GM18867 (cell line): ENCODE data around the gene GABARAPL2.
"Not testable (repeated sequence)": the region's sequence is repeated elsewhere in the genome, so short reads cannot be mapped to it uniquely, and the experiment has no call there.

Experiments used
- ATAC-seq: cut with Tn5 transposase; IDR thresholded peaks from one replicate; pipeline ENCODE4 v1.9.1; 2021; ENCODE audit warnings: mild to moderate bottlenecking, moderate library complexity; ENCODE audit not compliant: unreplicated experiment

The GABARAPL2 gene, protein sequence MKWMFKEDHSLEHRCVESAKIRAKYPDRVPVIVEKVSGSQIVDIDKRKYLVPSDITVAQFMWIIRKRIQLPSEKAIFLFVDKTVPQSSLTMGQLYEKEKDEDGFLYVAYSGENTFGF

DNA sequence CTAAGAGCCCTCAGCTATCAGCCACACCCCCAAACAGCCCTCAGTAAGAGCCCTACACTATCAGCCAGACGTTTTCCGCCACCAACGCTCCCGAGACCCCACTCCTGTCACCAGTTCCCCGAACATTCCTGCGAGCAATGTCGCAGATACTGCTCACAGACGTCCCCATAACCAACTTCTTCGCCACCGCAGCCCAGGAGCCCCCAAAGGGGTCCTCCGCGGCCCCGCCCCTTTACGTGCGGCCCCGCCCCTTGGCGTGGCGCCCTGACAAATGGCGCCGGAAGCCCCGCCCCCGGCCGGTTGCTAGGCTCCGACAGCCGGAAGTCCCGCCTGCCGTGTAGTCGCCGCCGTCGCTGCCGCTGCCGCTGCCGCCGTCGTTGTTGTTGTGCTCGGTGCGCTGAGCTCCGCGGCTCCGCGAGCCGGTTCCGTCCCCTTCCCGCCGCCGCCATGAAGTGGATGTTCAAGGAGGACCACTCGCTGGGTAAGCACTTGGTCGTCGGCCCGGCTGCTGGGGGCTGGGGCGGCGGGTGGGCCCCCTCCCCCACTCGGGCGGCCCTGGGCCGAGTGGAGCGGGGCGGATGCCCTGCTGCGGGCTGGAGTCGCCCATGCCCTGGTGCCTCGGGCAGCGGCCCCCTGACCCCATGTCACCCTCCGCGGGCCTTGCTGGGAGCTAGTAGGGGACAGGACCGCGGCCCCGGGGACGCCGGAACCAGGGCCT, at the start of gene GABARAPL2:
Gene GABARAPL2 (plus strand): TSS at position 340 of the 718 bp plus-strand sequence. CDS start 108 bp downstream, at position 448.
- peak; percentile 76 for ATAC-seq

DNA sequence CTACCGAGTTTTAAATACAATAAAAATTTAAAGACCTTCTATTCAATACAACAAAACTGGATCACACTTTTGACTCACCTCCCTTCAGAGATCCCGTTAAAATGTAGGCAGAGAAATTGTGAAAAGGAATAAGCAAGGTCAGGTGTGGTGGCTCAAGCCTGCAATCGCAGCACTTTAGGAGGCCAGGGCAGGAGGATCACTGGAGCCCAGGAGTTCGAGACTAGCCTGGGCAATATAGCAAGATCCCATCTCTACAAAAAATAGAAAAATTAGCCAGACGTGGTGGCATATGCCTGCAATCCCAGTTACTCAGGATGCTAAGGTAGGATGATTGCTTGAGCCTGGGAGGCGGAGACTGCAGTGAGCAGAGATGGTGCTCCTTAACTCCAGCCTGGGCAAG, 47.0 kb upstream of the GABARAPL2 start:
- ATAC-seq: no peak

DNA sequence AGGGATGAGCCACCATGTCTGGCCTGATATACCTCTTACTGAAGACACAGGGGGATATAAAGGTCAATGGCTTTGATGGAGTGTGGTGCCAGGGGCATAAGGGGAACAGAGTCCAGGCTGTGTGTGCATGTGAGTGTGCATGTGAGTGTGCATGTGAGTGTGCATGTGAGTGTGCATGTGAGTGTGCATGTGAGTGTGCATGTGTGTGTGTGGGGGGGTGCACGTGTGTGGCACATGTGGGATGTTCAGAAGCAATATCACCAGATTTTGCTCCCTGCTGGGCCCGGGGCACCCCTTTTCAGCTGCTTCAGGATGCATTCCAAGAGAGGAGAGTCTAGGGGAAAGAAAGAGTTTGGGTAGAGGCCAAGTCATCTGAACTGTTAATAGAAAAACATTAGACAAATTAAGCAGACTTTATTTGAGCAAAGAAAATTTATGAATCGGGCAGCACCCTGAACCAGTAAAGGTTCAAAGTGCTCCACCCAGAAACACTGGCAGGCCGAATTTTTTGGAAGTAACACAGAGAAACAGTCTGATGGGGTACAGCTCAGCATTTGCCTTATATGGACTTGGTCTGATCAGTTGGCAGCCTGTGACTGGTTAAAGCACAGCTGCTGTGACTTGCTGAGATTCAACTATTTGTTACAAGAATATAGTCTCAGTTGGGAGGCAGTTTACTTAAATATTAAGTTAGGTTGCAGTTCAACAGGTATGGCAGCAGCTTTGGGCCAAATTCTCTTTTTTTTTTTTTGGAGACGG, 40.0 kb upstream of the GABARAPL2 start:
- no peak for ATAC-seq

DNA sequence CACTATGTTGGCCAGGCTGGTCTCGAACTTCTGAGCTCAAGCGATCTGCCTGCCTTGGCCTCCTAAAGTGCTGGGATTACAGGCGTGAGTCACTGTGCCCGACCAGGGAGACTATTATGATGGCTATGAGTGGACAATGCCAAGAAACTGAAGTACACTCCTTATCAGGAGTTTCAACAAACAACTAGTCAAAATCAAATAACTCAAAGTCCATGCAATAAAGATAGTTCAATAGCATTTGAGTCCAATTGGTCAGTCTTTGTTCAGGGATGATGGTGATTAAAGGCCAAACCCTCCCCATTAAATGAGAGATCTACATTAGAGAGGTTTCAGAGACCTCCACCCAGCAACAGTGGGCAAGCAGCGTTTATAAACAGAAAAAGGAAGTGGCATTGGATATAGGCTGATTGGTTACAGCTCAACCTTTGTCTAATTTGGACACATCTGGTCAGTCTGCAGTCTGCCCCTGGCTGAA, 38.3 kb upstream of the GABARAPL2 start:
- no peak for ATAC-seq

DNA sequence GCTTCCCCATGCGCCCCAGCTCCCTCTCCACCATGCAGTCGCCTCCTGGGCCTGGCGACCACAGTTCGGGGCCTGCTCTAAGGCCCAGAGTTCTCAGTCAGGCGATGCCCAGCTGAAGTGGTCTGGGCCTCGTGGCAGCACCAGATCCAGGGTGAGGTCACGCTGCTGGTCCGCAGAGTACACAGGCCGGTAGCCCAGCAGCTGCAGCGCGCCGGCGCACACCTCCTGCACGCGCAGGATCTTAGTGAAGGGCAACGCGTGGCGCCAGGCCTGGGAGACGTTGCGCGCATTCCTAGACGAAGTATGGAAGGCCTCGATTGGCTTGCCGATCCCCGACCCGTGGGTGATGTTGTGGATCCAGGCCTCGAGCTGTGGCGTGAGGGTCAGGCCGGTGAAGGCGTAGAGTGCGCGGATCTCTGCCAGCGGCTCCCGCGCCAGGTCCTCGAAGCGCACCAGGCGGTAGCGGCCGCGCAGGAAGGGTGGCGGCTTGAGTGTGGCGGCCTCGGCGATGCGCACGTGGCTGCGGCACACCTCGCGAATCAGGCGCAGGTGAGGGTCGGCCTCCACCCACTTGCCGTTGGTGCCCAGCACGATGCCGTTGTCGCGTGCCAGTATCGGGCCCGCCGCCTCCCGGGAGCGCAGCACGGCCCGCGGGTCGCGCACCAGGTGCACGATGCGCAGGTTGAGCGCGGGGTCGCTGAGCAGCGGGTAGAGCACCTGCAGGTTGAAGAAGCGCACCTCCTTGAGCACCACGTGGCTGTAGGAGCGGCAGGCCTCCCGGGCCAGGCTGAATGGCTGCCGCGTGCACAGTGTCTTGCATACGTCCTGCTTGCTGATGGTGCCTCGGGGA, 36.9 kb upstream of the GABARAPL2 start:
- ATAC-seq: no peak

DNA sequence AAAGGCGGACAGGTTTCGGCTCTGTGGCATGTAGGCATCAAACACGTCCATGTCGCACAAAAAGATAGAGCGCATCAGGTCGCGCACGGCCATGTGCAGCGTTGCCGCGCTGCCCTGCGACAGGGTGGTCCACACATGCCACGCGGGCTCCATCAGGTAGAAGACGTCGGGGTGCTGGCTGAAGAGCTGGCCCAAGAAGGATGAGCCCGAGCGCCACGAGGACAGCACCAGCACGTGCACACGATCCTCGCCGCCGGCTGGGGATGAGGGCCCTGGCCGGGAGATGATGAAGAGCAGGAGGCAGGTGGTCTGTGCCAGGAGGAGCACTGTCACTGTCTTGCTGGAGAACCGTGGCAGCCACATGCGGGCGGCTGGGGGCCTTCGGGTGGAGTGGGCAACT, 36.2 kb upstream of the GABARAPL2 start:
- ATAC-seq: no peak

DNA sequence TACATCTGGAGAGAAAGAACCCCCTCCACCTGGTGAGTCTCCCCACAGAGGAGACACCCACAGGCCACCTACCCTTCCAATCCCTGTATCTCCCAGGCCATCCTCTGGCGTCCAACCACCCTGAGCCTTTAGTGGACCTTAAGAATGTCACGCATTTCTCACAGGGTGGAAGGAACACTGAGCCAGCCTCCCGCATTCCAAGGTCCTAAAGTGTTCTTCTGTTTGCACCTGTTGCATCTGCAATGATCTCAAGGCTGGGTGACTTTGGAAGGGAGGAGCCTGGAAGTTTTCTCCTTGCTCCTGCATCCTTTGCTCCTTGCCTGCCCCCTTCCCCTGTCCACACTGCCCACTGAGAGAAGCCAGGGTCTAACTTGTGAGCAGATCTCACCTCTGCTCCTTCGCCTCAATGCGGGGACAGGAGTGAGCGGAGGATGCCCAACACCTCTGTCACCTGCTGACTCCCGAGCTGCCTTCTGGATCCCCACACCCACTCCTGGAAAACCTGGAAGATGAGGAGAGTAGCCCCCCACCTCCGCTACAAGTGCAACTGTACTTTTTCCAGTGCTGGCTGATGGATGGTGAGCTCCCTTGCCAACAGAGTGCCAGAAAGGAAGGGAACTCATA, 33.9 kb upstream of the GABARAPL2 start:
- no peak for ATAC-seq

DNA sequence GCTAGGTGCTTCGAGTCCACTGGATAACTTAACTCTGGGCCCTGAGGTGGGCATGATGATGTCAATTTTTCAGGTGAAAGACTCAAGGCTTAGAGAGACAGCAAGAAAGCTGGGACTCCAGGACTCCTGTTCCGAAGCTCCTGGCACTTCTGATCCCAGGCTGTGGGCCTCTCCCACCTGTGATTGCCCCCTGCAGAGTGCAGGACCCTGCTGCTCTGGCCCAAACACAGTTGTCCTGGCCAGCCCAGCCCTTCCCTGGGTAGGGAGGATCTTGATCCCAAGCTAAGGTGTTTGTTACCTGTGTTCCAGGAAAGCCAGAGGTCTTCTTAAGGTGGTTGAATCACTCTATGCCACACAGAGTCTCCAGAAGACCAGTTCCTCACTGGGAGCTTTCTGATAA, 33.4 kb upstream of the GABARAPL2 start:
- no peak for ATAC-seq

DNA sequence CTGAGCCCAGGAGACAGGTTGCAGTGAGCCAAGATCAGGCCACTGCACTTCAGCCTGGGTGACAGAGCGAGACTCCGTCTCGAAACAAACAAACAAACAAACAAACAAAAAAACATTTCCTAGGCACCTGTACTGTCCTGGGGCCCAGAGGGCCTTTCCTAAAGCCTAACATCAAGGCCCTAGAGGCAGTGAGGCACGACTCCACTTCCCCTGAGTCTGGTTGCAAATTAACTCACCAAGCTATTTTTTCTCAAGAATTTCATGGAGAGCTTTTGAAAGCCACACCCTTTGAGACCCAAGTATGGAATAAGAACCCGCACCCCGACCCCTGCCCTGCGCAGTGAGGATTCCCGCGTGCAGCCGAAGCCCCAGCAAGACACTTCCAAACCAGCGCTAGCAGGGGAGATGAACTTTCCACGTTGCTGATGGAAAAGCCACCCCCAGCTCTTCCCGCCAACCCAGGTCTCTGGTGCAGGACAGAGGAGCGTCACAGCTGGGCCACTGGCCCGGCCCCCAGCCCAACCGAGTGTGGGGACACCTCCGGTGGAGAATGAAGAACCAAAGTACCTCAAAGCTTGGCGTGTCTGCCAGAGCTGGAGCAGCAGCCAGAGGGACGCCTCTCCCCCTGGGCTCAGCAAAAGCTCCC, 31.5 kb upstream of the GABARAPL2 start:
- ATAC-seq: no peak

DNA sequence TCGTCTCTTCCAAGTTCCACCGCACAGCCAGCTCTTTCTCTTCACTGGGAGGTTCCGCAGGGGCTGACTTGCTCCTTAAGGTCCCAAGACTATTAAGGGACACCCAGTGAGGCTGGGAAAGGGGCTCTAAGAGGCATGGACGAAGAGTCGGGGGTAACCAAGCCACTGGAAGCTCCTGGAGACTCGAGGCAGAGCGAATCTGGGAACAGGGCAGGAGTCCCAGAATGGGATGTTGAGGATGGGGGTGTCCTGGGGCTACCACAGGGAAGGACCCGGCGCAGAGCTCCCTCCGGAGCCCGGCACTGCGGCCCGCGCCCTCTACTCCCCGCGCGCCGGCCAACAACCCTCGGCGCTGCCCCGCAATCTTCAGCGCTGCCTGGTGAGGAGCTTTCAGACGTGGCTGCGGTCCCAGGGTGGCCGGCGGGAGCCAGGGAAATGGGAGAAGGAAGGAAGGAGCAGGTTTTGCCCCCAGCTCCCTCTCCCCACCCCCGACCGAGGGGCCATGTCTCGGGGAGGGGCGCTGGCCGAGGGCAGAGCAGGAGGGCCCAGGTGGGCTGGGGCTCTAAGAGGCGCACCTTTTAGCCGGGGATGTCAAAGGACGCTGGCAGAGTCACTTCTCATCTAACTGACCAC, 30.9 kb upstream of the GABARAPL2 start:
- no peak for ATAC-seq

DNA sequence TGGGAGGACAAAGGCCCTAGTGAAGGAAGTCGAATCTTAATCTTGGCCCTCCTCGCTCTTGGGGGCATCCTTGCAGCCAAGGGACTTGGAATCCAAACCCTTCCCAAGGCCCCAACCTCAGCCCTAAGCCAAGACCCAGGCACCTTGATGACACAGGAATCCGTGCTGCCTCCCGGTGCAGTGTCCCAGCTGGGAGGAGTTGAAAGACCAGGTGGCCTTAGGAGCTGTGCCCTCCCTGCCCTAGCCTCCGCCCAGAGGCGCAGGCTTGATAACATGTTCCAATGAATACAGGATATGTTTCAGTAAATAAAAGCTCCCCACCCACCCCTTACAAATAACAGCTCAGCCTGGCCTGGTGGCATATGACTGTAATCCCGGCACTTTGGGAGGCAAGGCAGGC, 30.3 kb upstream of the GABARAPL2 start, which contains the start of gene CHST5:
Gene CHST5 (minus strand): TSS at position 208 of the 400 bp plus-strand sequence. CDS start 5,724 bp downstream, outside the sequence.
- no peak for ATAC-seq

DNA sequence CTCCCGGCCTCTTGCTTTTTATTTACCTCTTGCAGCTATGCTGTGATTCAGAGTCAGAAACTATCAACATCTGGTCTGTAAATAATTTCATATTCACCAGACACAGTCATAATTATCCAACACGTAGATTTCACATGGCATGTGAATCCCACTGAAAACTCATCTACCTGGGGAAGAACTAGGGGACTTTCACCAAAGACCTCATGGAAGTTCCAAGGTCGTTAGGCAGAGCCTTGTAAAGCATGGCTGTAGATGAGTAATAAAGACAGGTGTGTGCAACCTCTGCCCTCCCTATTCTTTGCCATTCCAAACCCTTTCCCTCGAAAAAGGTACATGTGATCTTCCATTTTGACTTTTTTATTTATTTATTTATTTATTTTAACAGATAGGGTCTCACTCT, 28.4 kb upstream of the GABARAPL2 start:
- ATAC-seq: no peak

DNA sequence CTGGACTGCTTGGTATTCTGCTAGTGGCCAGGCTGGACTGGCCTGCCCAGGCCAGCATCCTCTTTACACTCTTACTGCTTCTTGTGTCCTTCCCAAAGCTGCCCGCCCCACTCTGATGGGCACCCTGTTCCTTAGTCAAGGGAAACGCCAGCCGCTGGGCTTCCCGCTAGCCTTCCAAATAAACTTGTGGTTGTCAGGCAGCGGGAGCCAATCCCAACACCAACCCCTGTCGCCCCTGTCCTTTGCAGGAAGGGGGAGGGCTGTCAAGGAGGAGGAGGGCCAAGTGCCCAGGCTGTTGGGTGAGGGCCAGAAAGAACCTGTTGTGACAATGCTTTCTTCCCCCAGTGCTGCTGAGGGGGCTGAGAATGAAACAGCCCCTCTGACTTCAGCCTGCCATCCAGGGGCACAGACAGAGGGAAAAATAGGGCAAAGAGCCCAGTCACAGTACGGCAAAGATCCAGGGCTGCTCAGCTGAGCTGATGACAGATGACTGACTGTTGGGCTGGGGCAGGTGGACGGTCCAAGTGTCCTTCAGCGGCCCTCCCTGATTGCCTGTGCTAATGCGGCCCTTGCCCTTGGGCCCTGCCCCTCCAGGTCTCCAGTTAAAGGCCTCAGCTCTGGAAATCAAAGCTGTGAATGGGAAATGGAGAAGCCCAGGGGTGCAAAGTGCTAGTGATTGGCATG, 27.2 kb upstream of the GABARAPL2 start:
- ATAC-seq: not testable (repeated sequence)

DNA sequence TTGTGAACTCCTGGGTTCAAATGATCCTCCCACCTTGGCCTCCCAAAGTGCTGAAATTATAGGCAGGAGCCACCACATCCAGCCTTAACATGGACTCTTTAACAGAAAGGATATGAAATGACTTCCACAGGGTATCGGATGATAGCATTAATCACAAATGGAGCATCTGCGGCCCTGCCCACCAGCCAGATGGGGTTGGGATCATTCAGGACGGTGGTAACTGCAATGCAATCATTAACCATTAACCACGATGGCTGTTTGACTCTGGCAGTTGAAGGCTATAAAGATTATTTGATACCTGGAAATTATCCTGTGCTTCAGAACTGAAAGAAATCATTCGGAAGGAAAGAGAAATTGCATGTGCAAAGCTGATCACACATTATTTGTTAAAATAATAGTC, 24.9 kb upstream of the GABARAPL2 start:
- ATAC-seq: no peak

DNA sequence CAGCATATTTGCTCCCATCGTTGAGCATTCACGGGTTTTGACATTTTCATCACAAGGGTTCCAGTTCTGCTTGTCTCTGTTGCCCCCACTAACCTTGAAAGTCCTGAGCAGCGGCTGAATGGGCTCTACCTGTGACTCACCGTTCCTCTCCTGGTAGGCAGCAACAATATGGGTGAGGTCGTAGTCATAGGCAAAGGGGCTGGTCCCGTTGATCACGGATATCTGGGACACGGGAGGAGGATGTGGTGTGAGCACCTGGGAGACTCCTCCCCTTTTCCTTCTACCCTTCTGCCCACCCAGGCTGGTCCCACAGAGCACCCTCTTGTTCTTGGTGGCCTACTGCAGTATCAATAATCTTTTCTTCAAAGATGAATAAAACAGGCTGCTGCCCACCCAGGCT, 23.7 kb upstream of the GABARAPL2 start:
- not testable (repeated sequence) for ATAC-seq

DNA sequence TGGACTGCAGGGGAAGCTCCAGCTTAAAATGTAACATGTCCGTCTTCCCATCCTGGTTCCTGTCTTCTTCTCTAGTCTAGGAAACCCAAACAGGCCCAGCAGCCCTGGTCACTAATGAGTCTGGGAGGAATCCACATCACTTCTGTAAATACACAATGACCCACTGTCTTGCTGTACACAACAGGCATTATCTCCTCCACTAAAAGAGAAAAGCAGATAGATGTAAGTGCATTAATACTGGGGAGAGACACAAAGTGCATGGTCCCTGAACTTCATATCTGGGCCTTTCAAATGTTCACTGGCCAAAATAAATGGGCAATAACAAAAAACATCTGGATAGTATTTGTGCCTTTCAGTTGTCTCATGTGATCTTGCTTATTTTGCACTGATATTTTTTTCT, 20.3 kb upstream of the GABARAPL2 start:
- ATAC-seq: not testable (repeated sequence)

DNA sequence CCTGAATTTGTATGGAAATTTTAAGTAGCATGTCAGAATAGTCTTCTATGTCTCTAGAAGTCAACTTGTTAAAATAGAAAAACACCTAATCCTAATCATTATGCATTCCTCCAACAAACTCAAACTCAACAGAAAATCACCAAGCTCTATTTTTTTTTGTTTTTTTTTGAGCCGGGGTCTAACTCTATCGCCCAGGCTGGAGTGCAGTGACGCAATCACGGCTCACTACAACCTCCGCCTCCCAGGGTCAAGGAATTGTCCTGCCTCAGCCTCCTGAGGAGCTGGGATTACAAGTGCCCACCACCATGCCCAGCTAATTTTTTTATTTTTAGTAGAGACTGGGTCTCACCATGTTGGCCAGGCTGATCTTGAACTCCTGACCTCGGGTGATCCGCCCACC, 19.9 kb upstream of the GABARAPL2 start:
- no peak for ATAC-seq

DNA sequence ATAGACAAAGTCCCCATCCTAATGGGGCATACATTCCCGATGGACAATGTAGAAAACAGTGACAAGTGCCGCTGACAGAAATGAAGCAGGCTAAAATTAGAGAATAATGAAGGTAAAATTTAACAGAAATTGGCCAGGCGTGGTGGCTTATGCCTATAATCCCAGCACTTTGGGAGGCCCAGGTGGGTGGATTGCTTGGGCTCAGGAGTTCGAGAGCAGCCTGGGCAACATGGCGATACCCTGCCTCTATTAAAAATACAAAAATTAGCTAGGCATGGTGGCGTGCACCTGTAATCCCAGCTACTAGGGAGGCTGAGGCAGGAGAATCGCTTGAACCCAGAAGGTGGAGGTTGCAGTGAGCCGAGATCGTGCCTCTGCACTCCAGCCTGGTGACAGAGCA, 17.7 kb upstream of the GABARAPL2 start:
- not testable (repeated sequence) for ATAC-seq

DNA sequence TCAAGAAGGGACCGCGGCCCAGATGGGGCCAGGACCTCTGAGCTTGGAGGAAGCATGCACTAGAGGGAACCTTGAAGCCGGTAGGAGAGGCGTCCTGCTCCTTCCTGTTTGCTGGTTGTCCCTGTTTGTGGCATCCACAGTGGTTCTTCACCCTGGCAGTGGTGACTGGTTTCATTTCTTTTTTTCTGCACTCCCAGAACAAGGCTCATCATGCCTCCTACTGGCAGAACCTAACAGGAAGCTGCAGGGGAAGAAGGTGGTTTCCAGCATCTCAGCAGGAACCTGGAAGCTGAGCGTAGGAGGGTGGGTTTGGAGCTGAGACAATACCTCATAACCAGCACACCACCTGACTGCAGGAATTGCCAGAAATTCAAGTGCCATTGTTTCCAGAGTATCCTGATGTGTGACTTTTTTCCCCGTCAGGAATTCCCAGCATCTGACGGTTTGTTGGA, 15.9 kb upstream of the GABARAPL2 start:
- ATAC-seq: no peak
